Motor neuron (in vitro differentiated cells): Measurements from ENCODE around the gene SHISA8. TPM values are rescaled to one million over a fixed set of nuclear protein-coding genes. Genes with fewer than 3 reads are reported as not detected.

ENCODE experiments used
- ATAC-seq, 8 experiments: fragments of 200-7000 bp; cut with Tn5 transposase; replicated peaks in 6 of 8; 2 replicates each; pipeline ENCODE4 v1.8.0; 2021; ENCODE audit warnings: mild to moderate bottlenecking in 8 of 8, moderate library complexity in 8 of 8
- H3K27ac ChIP-seq, 2 donors: fragments of 250-450 bp; sonication (Bioruptor Pico); 2 replicates each; pipeline ENCODE4 v1.9.0; 2021; ENCODE audit warnings: antibody characterized with exemption in 2 of 2, mild to moderate bottlenecking in 2 of 2, moderate library complexity in 1 of 2
- H3K4me1 ChIP-seq, 2 donors: fragments of 250-450 bp; sonication (Bioruptor Pico); replicated peaks in 1 of 2; 2 replicates each; pipeline ENCODE4 v1.6.1; 2021; ENCODE audit warnings: antibody characterized with exemption in 2 of 2, mild to moderate bottlenecking in 2 of 2, moderate library complexity in 1 of 2
- H3K4me3 ChIP-seq, 5 donors: fragments of 250-450 bp; sonication (Bioruptor Pico); 2 replicates each; pipeline ENCODE4 v1.9.0; 2021; ENCODE audit warnings: antibody characterized with exemption in 5 of 5, mild to moderate bottlenecking in 5 of 5, moderate library complexity in 4 of 5
- WGBS, 10 experiments: fragments of 450-650 bp; shearing (Covaris generic); methylation state at CpG; one replicate each; pipeline ENCODE4 v1.0.0; 2022; 5-methylcytosine and 5-hydroxymethylcytosine counted together
- in situ Hi-C, 9 experiments: fragments of 400-800 bp; cut with MboI; loops; one replicate each; pipeline ENCODE4 v1.15.0; 2021; ENCODE audit warnings: low sequenced_read_pairs in 9 of 9, low pct_unique_long_range_greater_than_20kb in 2 of 9; ENCODE audit not compliant: unreplicated experiment in 9 of 9
- total RNA-seq, 8 experiments: library from RNA; unstranded; fragments of 300-600 nt; gene quantifications; 2 replicates each; pipeline versions ENCODE4 v1.2.3 to v1.2.4, GENCODE V29; 2022

The SHISA8 gene
- total RNA-seq, 8 experiments from 2014 or later = 0.11 to 0.27 (median 0.13) TPM; not detected in 5

DNA sequence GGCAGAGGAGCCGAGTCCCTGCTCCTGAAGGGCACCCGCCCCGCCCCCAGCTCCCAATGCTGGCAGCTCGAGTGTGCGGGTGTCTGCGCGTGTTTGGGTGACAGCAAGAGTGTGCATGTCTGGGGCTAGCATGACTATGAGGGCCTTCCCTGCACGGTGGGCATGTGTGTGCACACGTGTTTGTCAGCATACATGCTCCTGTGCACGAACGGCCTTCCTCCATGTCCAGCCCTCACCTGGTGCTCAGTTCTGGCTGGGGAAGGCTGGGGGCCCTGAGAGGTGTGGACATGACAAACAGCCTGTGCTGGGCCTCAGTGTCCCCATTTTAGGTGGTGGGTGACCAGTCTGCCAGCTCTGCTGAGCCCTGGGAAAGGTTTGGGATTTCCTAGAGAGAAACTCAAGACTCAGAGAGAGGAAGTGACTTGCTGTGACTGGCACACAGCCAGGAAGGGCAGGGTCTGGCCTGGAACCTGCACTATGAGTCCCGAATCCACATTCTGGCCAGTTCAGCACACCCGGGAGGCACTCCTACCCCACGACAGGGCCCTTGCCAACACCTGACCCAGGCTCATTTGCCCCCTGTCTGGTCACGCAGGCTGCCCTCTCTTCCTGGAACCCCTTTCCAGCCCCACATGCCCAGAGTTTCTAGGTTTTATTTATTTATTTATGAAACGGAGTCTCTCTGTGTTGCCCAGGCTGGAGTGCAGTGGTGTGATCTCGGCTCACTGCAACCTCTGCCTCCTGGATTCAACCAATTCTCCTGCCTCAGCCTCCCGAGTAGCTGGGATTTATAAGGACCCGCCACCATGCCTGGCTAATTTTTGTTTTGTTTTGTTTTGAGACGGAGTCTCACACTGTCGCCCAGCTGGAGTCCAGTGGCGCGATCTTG is 3.3 kb upstream of the SHISA8 start:
- H3K4me3 ChIP-seq = no peak overlapping the region
- no peak overlapping the region for H3K27ac ChIP-seq
- H3K4me1 ChIP-seq = peaks cover 0 to 7% of the 10 kb centered on the region in 2 donors
- in situ Hi-C loops = no loop called here
- WGBS, 10 experiments = 60 to 87% (median 80%) methylated on average over 1 to 12 of the region's 23 CpGs; no CpG with 5 or more reads in 1 of the 10 experiments
- ATAC-seq = no peak

DNA sequence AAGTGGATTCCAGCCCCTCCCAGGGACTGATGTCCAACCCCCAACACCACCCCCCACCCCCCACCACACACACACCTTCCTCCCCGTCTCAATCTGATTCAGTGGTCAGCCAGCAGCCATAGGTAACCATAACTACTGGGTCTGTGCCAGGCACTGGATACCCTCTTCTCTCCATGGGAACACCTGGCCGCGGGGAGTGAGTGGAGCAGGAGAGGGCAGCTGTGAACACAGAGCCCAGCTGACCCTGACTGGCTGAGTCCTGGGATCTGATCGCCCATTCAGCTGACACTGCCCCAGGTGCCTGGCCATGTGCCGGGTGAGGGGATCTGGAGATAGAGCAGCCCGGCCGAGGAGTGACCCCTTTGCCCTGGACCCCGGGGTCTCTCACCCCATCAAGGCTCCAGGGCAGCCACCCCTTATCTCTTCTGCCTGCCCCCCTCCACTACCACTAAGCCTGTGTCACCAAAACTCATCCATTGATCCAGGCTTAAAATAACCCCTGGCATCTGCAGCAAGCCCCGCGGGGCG is 2.6 kb upstream of the SHISA8 start:
- Histone ChIP-seq H3K4me1 (peaks cover 0 to 7% of the 10 kb centered on the region in 2 donors), H3K4me3 (no peak overlapping the region), H3K27ac (no peak overlapping the region)
- ATAC-seq = peak in 1 of 8 experiments; percentile 71
- 0 to 40% methylated on average over 1 to 3 of the region's 11 CpGs; no CpG with 5 or more reads in 8 of the 10 experiments for whole genome bisulfite sequencing, 10 experiments
- in situ Hi-C loops = no loop called here

DNA sequence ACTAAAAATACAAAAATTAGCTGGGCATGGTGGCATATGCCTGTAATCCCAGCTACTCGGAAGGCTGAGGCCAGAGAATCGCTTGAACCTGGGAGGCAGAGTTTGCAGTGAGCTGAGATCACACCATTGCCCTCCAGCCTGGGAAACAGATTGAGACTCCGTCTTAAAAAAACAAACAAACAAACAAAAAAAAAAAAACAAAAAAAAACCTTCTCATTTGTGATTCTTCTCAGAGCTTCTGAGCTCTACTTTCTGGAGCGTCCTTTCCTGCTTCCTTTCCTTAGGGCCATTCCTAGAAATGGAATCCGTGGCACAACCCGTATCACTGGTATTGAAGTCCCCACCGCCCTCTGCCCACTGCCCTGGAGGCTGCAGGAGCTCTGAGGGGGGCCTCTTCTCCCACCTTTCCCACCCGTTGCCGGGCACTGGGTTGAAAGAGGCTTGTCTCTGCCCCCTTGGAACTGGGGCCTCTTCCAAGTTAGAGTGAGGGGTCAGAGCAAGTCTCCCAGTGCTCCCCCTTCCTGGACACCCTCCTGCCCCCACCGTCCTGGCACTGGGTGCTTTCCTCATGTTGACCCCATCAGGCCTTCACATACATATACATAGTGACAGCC is 2.0 kb upstream of the SHISA8 start:
- peaks cover 0 to 7% of the 10 kb centered on the region in 2 donors for H3K4me1 ChIP-seq
- 34 to 67% (median 60%) methylated on average over 1 to 5 of the region's 10 CpGs; no CpG with 5 or more reads in 3 of the 10 experiments for WGBS, 10 experiments
- H3K4me3 ChIP-seq = no peak overlapping the region
- H3K27ac ChIP-seq = no peak overlapping the region
- in situ Hi-C loops = no loop called here
- peak in 1 of 8 experiments; percentile 35 for ATAC-seq

DNA sequence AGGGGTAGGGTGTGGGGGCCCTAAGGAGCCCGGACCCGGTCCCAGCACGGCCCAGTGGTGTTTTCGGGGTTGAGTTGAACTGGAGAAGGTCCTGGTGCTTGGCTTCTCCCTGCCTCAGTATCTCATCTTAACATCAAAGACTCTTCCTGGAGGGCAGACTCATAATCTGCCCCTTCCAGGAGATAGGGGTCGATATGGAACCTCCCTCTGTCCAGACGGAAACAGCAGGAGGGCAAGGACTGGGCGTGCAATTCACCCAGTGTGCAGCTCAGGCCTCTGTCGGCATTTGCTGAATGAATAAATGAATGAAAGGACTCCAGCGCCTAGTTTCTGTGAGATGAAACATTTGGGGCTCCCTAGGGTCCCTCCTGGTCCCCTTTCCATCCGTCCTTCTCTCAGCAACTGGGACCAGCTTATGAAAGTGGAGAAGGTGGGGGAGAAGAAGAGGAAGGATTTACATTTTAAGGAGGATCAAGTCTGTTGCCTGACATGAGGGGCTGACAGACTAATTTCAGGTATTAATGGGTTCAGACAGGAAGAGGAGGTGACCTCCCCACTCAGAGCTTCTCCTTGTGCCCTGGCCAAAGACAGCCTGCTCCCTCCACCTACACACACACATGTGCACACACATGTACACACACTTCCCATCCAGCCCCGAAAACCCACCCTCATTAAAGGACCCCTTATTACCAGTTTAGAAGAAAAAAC is 1.1 kb upstream of the SHISA8 start:
- WGBS, 10 experiments = 0 to 51% (median 20%) methylated on average over 1 to 5 of the region's 11 CpGs; no CpG with 5 or more reads in 4 of the 10 experiments
- in situ Hi-C loops = no loop called here
- ATAC-seq = no peak
- no peak overlapping the region for H3K27ac ChIP-seq
- no peak overlapping the region for H3K4me3 ChIP-seq
- peaks cover 0 to 9% of the 10 kb centered on the region in 2 donors for H3K4me1 ChIP-seq

DNA sequence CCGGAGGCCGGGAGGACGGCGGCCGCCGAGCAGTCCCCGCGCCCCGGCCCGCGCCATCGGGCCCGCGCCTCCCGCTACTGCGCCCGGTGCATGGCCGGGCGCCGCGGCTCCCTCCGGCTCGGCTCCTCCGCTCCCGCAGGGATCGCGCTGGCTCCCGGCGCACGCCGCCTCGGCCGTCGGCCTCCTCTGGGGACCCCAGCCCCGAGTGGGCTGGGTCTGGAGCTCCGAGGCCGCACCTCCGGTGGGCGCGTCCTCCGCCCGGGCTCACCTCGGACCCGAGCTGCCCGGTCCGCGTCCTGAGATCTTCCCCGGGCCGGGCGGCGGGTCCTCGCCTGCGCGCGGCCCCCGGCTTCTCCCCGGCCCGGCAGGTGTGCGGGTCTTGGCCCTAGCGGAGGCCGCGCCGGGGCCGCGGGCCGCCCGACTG is 251 bp downstream of the SHISA8 start:
- in situ Hi-C loops = no loop called here
- Histone ChIP-seq H3K27ac (no peak overlapping the region), H3K4me3 (peak overlapping the region; percentile 17 to 31 (median 27)), H3K4me1 (peaks cover 2 to 16% of the 10 kb centered on the region in 2 donors)
- ATAC-seq = peak; percentile 3 to 21 (median 8)
- WGBS, 10 experiments = 0% methylated on average over 1 of the region's 67 CpGs; no CpG with 5 or more reads in 9 of the 10 experiments

DNA sequence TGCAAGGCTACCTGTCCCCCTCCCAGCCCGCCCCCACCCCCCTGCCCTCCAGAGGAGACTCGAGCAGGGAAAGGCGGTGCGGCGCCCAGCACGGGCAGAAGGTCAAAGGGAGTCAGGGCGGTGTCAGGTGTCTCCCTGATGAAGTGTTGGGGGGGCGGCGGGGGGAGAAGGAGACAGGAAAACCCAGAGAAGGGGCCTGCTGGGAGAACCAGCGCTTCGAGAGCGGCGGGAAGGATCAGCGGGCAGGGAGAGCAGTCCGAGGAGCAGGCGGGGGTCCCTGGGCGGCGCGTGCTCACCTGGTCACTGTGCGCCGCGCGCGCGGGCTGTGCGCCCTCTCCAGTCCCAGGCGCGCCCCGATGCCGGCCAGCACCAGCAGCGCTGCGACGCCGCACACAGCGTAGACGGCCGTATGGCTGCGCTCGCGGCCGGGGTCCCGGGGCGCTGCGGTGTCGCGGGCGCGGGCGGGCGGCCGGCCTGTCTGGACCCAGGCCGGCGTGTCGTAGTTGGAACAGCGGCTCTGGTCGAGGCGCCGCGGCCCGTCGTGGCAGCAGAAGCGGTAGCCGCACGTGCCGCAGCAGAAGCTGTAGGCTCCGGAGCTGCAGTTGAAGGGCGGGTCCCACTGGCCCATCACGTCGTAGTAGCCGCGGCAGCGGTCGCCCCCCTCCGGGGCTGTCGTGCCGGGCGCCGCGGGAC is 886 bp downstream of the SHISA8 start:
- ATAC-seq = peak in 2 of 8 experiments; percentile 1 to 4
- no CpG with 5 or more reads among the region's 79 CpGs for WGBS, 10 experiments
- in situ Hi-C loops = no loop called here
- H3K4me1 ChIP-seq = peaks cover 2 to 12% of the 10 kb centered on the region in 2 donors
- peak overlapping the region in 2 of 5 donors; percentile 27 to 30 for H3K4me3 ChIP-seq
- H3K27ac ChIP-seq = no peak overlapping the region

DNA sequence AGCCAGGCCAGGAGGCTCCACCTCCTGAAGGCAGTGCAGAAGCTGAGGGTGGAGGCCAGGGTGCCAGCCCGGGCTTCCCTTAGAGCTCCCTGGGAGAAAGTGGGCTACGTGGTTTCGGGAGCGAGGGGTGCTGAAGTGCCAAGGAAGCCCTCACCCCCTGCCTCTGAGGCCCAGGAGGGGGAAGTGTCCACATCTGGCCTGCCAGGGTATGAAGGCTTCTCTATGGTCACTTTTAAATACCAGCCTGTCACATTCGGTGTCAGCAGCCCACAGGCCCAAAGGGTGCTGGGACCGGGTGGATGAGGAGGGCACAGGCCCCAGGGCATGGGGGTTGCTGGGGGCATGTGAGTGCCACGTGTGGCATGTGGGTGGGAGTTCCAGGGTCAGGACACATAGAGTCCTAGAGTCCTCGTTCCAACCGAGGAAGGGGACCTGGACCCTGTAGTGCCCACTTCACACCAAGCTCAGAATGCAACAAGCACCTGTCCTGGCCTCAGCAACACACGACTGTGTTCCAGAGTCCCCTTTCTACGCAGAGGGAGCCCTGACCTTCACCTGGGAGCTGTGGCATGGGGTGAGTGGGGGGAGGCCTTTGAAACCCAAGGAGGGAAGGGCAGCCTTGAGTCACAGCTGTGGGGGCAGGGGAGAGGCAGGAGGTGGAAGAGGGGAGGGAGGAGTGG is 1.7 kb downstream of the SHISA8 start:
- ATAC-seq = no peak
- Histone ChIP-seq H3K4me3 (no peak overlapping the region), H3K4me1 (peaks cover 2 to 12% of the 10 kb centered on the region in 2 donors), H3K27ac (no peak overlapping the region)
- 40 to 75% (median 49%) methylated on average over 1 to 4 of the region's 11 CpGs; no CpG with 5 or more reads in 7 of the 10 experiments for WGBS, 10 experiments
- in situ Hi-C loops = no loop called here

DNA sequence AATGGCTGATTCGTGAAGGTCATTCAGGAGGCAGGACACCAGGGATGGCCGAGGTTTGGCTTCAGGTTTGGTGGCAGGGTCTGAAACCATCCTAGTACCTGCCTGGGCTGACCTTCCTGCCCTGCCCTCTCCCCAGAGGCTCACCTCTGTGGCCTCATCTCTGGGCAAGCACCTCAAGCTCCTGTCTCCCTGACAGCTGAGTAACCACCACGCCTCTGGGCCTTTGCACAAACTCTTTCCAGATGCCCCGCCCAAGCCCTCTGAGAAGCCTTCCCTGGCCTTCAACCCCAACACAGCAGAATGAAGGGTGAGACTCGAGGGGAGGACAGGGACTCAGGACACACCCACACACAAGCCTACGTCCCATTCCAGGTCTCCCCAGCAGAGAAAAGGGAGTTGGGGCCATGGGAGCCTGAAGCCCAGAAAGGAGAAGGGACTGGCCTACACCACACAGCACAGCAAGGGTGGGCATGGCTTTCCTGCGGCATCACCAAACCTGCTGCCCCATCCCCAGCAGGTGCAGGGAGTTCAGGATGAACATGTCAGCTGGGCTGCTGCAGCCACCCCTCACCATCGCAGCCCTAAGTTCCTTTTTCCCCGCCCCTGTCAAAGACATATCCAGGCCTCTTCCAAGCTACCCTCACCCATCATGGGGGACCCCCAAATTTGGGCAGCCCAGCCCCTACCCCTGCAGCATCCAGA is 2.4 kb downstream of the SHISA8 start:
- in situ Hi-C loops = no loop called here
- Histone ChIP-seq H3K4me3 (no peak overlapping the region), H3K4me1 (peaks cover 2 to 12% of the 10 kb centered on the region in 2 donors), H3K27ac (no peak overlapping the region)
- WGBS, 10 experiments = 60 to 80% (median 67%) methylated on average over 1 to 3 of the region's 9 CpGs; no CpG with 5 or more reads in 6 of the 10 experiments
- ATAC-seq = no peak

DNA sequence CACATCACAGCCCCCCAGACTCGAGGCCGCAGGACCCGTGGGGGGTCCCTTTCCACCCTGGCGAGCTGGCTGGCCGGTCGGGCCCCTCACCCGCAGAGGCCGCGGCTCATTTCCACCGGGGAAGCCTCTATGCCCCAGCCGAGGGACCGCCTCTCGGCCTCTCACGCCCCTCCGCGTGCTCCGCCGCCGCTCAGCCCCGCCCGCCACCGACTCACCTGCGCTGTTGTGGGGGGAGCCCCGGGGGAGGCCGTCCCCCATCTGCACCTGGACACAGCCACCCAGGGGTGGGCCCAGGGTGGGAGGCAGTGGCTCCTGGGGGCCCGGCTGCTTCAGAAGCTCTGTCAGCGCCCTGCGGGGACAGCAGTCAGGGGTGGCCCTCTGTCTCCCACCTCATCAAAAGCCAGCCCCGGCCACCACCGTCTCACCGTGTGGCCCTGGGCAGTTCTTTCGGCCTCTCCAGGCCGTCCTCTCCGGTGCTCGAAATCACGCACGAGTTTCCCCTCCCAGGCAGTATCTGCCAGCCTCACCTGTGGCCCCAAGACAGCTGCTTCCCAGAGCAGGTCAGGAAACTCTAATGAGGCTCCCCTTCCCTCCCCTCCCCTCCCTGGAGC is 3.8 kb downstream of the SHISA8 start:
- peak overlapping the region in 1 of 5 donors; percentile 18 for H3K4me3 ChIP-seq
- ATAC-seq = peak in 4 of 8 experiments; percentile 0 to 1 (median 1)
- no peak overlapping the region for H3K27ac ChIP-seq
- H3K4me1 ChIP-seq = peaks cover 2 to 12% of the 10 kb centered on the region in 2 donors
- 0 to 33% methylated on average over 1 to 2 of the region's 37 CpGs; no CpG with 5 or more reads in 8 of the 10 experiments for WGBS, 10 experiments
- in situ Hi-C loops = no loop called here

DNA sequence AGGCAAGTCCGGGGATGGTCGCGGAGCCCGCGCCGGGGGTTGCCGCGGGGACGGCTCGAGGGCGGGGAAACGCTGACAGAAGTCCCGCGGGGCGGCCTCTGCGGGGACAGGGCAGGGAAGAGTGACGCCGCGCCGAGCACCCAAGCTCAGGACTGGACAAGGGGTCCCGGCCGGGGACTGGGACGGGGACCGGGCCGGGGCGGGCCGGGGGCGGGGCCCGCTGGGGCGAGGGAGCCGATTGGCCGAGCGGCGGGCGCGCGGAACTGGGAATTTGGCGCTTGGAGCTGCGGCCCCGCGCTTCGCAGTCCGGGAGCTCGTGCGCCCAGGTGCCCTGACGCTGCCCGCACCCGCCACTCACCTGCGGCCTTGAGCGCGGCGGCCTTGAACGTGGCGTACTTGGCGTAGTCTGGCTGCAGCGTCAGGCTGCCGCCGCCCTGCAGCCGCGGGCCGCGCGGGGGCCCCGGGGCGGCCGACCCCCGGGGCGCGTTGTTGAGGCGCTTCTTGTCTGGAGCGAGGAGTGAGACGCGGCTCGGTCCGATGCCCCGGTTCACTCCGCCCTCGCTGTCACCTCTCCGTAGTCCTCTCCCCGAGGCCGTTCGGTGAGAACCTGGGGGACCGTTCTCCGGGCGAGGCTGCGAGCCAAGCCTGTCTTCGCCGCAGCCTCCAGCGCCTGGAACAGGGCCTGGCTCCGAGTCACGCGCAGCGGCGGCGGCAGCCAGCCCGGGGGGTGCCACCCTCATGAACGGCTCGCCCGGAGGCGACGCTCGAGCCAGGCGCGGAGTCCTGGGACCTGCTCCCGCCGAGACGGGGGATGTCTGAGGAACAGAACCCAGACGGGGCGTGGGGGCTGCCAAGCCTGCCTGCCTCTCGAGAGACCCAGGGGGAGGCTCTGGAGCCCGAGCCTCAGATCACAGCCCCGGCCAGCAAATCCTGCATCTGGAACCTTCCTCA is 4.5 kb downstream of the SHISA8 start:
- Histone ChIP-seq H3K4me1 (peaks cover 2 to 12% of the 10 kb centered on the region in 2 donors), H3K4me3 (peak overlapping the region in 2 of 5 donors; percentile 10 to 18), H3K27ac (no peak overlapping the region)
- 0% methylated on average over 1 to 6 of the region's 112 CpGs; no CpG with 5 or more reads in 8 of the 10 experiments for WGBS, 10 experiments
- in situ Hi-C loops = no loop called here
- ATAC-seq = peak; percentile 18 to 57 (median 44)
